Neural progenitor cell (in vitro differentiated cells): ENCODE measurements around the gene KANK2. TPM values are rescaled to one million over a fixed set of nuclear protein-coding genes. Genes with fewer than 3 reads are reported as not detected.

Source experiments
- DNase-seq: peaks from one replicate; pipeline ENCODE4 v3.0.0-alpha.2; 2016; ENCODE audit warnings: low spot score
- H2AFZ ChIP-seq: fragments of 200-600 bp; sonication (generic); replicated peaks from 2 replicates; pipeline ENCODE4 v1.6.1; 2016; ENCODE audit warnings: antibody characterized with exemption
- H3F3A ChIP-seq: fragments of 200-600 bp; sonication (generic); 2 replicates; pipeline ENCODE4 v1.6.1; 2016; ENCODE audit warnings: antibody characterized with exemption, low read depth
- H3K27ac ChIP-seq: fragments of 200-600 bp; sonication (generic); 2 replicates; pipeline ENCODE4 v1.5.1; 2016; ENCODE audit warnings: mild to moderate bottlenecking
- H3K27me3 ChIP-seq: fragments of 200-600 bp; sonication (generic); 2 replicates; pipeline ENCODE4 v1.6.1; 2016; ENCODE audit warnings: mild to moderate bottlenecking, moderate library complexity
- H3K36me3 ChIP-seq: fragments of 200-600 bp; sonication (generic); 2 replicates; pipeline ENCODE4 v1.5.1; 2016
- H3K4me1 ChIP-seq: fragments of 200-600 bp; sonication (generic); 2 replicates; pipeline ENCODE4 v1.6.1; 2016; ENCODE audit warnings: mixed run types
- H3K4me2 ChIP-seq: fragments of 200-600 bp; sonication (generic); 2 replicates; pipeline ENCODE4 v1.6.1; 2016
- H3K4me3 ChIP-seq: fragments of 200-600 bp; sonication (generic); 2 replicates; pipeline ENCODE4 v1.5.1; 2016
- H3K79me2 ChIP-seq: fragments of 200-600 bp; sonication (generic); 2 replicates; pipeline ENCODE4 v1.6.1; 2016; ENCODE audit warnings: low read depth
- H3K9ac ChIP-seq: fragments of 200-600 bp; sonication (generic); 2 replicates; pipeline ENCODE4 v1.6.1; 2016
- H3K9me3 ChIP-seq: fragments of 200-600 bp; sonication (generic); 2 replicates; pipeline ENCODE4 v1.5.1; 2016; ENCODE audit warnings: low read depth
- H4K20me1 ChIP-seq: fragments of 200-600 bp; sonication (generic); 2 replicates; pipeline ENCODE4 v1.6.1; 2016; ENCODE audit warnings: low read depth
- H3K27ac Mint-ChIP-seq: 3 replicates; pipeline ENCODE4 v1.8.0; 2021; ENCODE audit warnings: mixed read lengths
- H3K27me3 Mint-ChIP-seq: 2 replicates; pipeline ENCODE4 v1.8.0; 2022; ENCODE audit warnings: low read depth, mild to moderate bottlenecking, inconsistent platforms, moderate library complexity, mixed read lengths; ENCODE audit not compliant: insufficient read depth
- H3K36me3 Mint-ChIP-seq: 3 replicates; pipeline ENCODE4 v1.8.0; 2021; ENCODE audit warnings: mixed read lengths
- H3K4me1 Mint-ChIP-seq: 3 replicates; pipeline ENCODE4 v1.8.0; 2021; ENCODE audit warnings: mixed read lengths
- H3K4me3 Mint-ChIP-seq: 3 replicates; pipeline ENCODE4 v1.8.0; 2021; ENCODE audit warnings: mild to moderate bottlenecking, moderate library complexity, mixed read lengths
- H3K9me3 Mint-ChIP-seq: 3 replicates; pipeline ENCODE4 v1.8.0; 2020; ENCODE audit warnings: mixed read lengths
- CTCF ChIP-seq: fragments of 200-600 bp; sonication (generic); IDR thresholded peaks from 2 replicates; pipeline ENCODE4 v1.5.1; 2017; ENCODE audit warnings: antibody characterized with exemption, mild to moderate bottlenecking
- EZH2 ChIP-seq: fragments of 200-600 bp; sonication (generic); IDR thresholded peaks from 2 replicates; pipeline ENCODE4 v1.6.1; 2017; ENCODE audit warnings: antibody characterized with exemption, mild to moderate bottlenecking, moderate library complexity
- EZH2phosphoT487 ChIP-seq: fragments of 200-600 bp; sonication (generic); IDR thresholded peaks from 2 replicates; pipeline ENCODE4 v1.6.1; 2017; ENCODE audit warnings: antibody characterized with exemption
- total RNA-seq: library from RNA; depleted of rRNA; stranded (reverse); fragments of >200 nt; gene quantifications from 2 replicates; pipeline ENCODE4 v1.2.3, GENCODE V29; 2015; ENCODE audit warnings: low replicate concordance

The KANK2 gene
- total RNA-seq, 1 donor from 2014 or later, result 17.5 TPM

- no peak overlapping the region for H3K4me3 ChIP-seq
- H3K4me2 ChIP-seq, result no peak overlapping the region
Measured at GRCh38 chr19:11194173-11194572, 3.2 kb downstream of the KANK2 start.

GRCh38 chr19:11192957-11193939, 4.1 kb downstream of the KANK2 start:
- Histone ChIP-seq H3K27me3 (no peaks in the 10 kb centered on the region), H3K36me3 (no peaks in the 10 kb centered on the region), H3K9ac (no peak overlapping the region), H2AFZ (no peak overlapping the region), H3K4me3 (no peak overlapping the region), H3K27ac (no peak overlapping the region), H3K4me2 (no peak overlapping the region), H3F3A (peaks cover 10% of the 10 kb centered on the region), H3K79me2 (no peaks in the 10 kb centered on the region), H4K20me1 (peaks cover 4% of the 10 kb centered on the region), H3K9me3 (no peaks in the 10 kb centered on the region), H3K4me1 (no peaks in the 10 kb centered on the region)
- TF ChIP-seq EZH2 (no peak), CTCF (no peak), EZH2phosphoT487 (no peak)
- Mint-ChIP-seq H3K4me1 (peaks cover 5% of the 10 kb centered on the region), H3K27ac (no peak overlapping the region), H3K4me3 (no peak overlapping the region), H3K9me3 (no peaks in the 10 kb centered on the region), H3K36me3 (no peaks in the 10 kb centered on the region), H3K27me3 (peaks cover 8% of the 10 kb centered on the region)
- DNase-seq, result no peak

More at GRCh38 chr19:11194173-11194572, 3.2 kb downstream of the KANK2 start:
- no peaks in the 10 kb centered on the region for H3K79me2 ChIP-seq
- no peaks in the 10 kb centered on the region for H3K27me3 ChIP-seq
- Mint-ChIP-seq H3K9me3 (no peaks in the 10 kb centered on the region), H3K27me3 (peaks cover 10% of the 10 kb centered on the region), H3K4me3 (no peak overlapping the region), H3K27ac (no peak overlapping the region), H3K36me3 (no peaks in the 10 kb centered on the region), H3K4me1 (peaks cover 5% of the 10 kb centered on the region)
- no peak for DNase-seq
- no peak overlapping the region for H3K27ac ChIP-seq
- TF ChIP-seq CTCF, result no peak
- no peak for TF ChIP-seq EZH2phosphoT487
- TF ChIP-seq EZH2, result no peak
- H3F3A ChIP-seq, result peaks cover 19% of the 10 kb centered on the region
- H3K4me1 ChIP-seq, result no peaks in the 10 kb centered on the region
- H3K9ac ChIP-seq, result no peak overlapping the region
- H4K20me1 ChIP-seq, result peaks cover 6% of the 10 kb centered on the region
- no peaks in the 10 kb centered on the region for H3K36me3 ChIP-seq
- H3K9me3 ChIP-seq, result no peaks in the 10 kb centered on the region
- H2AFZ ChIP-seq, result no peak overlapping the region

GRCh38 chr19:11191934-11192333, 5.4 kb downstream of the KANK2 start:
- H3K9me3 ChIP-seq, result no peaks in the 10 kb centered on the region
- no peak overlapping the region for H3K9ac ChIP-seq
- Mint-ChIP-seq H3K4me3 (no peak overlapping the region), H3K27me3 (peaks cover 8% of the 10 kb centered on the region), H3K27ac (no peak overlapping the region), H3K9me3 (no peaks in the 10 kb centered on the region), H3K36me3 (peaks cover 2% of the 10 kb centered on the region), H3K4me1 (peaks cover 5% of the 10 kb centered on the region)
- TF ChIP-seq EZH2phosphoT487 (no peak), EZH2 (no peak), CTCF (no peak)
- H3K27me3 ChIP-seq, result no peaks in the 10 kb centered on the region
- H2AFZ ChIP-seq, result no peak overlapping the region
- H3K4me3 ChIP-seq, result no peak overlapping the region
- H3K79me2 ChIP-seq, result no peaks in the 10 kb centered on the region
- no peaks in the 10 kb centered on the region for H4K20me1 ChIP-seq
- H3K4me2 ChIP-seq, result no peak overlapping the region
- no peak overlapping the region for H3K27ac ChIP-seq
- peaks cover 5% of the 10 kb centered on the region for H3F3A ChIP-seq
- no peak for DNase-seq
- no peaks in the 10 kb centered on the region for H3K36me3 ChIP-seq
- H3K4me1 ChIP-seq, result no peaks in the 10 kb centered on the region
